Neural progenitor cell (in vitro differentiated cells): Measurements from ENCODE around the gene PRSS21. TPM values are rescaled to one million over a fixed set of nuclear protein-coding genes. Genes with fewer than 3 reads are reported as not detected.

ENCODE experiments used
- DNase-seq: peaks from one replicate; pipeline ENCODE4 v3.0.0-alpha.2; 2016; ENCODE audit warnings: low spot score
- H2AFZ ChIP-seq: fragments of 200-600 bp; sonication (generic); replicated peaks from 2 replicates; pipeline ENCODE4 v1.6.1; 2016; ENCODE audit warnings: antibody characterized with exemption
- H3F3A ChIP-seq: fragments of 200-600 bp; sonication (generic); 2 replicates; pipeline ENCODE4 v1.6.1; 2016; ENCODE audit warnings: antibody characterized with exemption, low read depth
- H3K27ac ChIP-seq: fragments of 200-600 bp; sonication (generic); 2 replicates; pipeline ENCODE4 v1.5.1; 2016; ENCODE audit warnings: mild to moderate bottlenecking
- H3K27me3 ChIP-seq: fragments of 200-600 bp; sonication (generic); 2 replicates; pipeline ENCODE4 v1.6.1; 2016; ENCODE audit warnings: mild to moderate bottlenecking, moderate library complexity
- H3K36me3 ChIP-seq: fragments of 200-600 bp; sonication (generic); 2 replicates; pipeline ENCODE4 v1.5.1; 2016
- H3K4me1 ChIP-seq: fragments of 200-600 bp; sonication (generic); 2 replicates; pipeline ENCODE4 v1.6.1; 2016; ENCODE audit warnings: mixed run types
- H3K4me2 ChIP-seq: fragments of 200-600 bp; sonication (generic); 2 replicates; pipeline ENCODE4 v1.6.1; 2016
- H3K4me3 ChIP-seq: fragments of 200-600 bp; sonication (generic); 2 replicates; pipeline ENCODE4 v1.5.1; 2016
- H3K79me2 ChIP-seq: fragments of 200-600 bp; sonication (generic); 2 replicates; pipeline ENCODE4 v1.6.1; 2016; ENCODE audit warnings: low read depth
- H3K9ac ChIP-seq: fragments of 200-600 bp; sonication (generic); 2 replicates; pipeline ENCODE4 v1.6.1; 2016
- H3K9me3 ChIP-seq: fragments of 200-600 bp; sonication (generic); 2 replicates; pipeline ENCODE4 v1.5.1; 2016; ENCODE audit warnings: low read depth
- H4K20me1 ChIP-seq: fragments of 200-600 bp; sonication (generic); 2 replicates; pipeline ENCODE4 v1.6.1; 2016; ENCODE audit warnings: low read depth
- H3K27ac Mint-ChIP-seq: 3 replicates; pipeline ENCODE4 v1.8.0; 2021; ENCODE audit warnings: mixed read lengths
- H3K27me3 Mint-ChIP-seq: 2 replicates; pipeline ENCODE4 v1.8.0; 2022; ENCODE audit warnings: low read depth, mild to moderate bottlenecking, inconsistent platforms, moderate library complexity, mixed read lengths; ENCODE audit not compliant: insufficient read depth
- H3K36me3 Mint-ChIP-seq: 3 replicates; pipeline ENCODE4 v1.8.0; 2021; ENCODE audit warnings: mixed read lengths
- H3K4me1 Mint-ChIP-seq: 3 replicates; pipeline ENCODE4 v1.8.0; 2021; ENCODE audit warnings: mixed read lengths
- H3K4me3 Mint-ChIP-seq: 3 replicates; pipeline ENCODE4 v1.8.0; 2021; ENCODE audit warnings: mild to moderate bottlenecking, moderate library complexity, mixed read lengths
- H3K9me3 Mint-ChIP-seq: 3 replicates; pipeline ENCODE4 v1.8.0; 2020; ENCODE audit warnings: mixed read lengths
- EZH2 ChIP-seq: fragments of 200-600 bp; sonication (generic); IDR thresholded peaks from 2 replicates; pipeline ENCODE4 v1.6.1; 2017; ENCODE audit warnings: antibody characterized with exemption, mild to moderate bottlenecking, moderate library complexity
- EZH2phosphoT487 ChIP-seq: fragments of 200-600 bp; sonication (generic); IDR thresholded peaks from 2 replicates; pipeline ENCODE4 v1.6.1; 2017; ENCODE audit warnings: antibody characterized with exemption
- total RNA-seq: library from RNA; depleted of rRNA; stranded (reverse); fragments of >200 nt; gene quantifications from 2 replicates; pipeline ENCODE4 v1.2.3, GENCODE V29; 2015; ENCODE audit warnings: low replicate concordance
- TF ChIP-seq, protein P1 (sequence below): fragments of 200-600 bp; sonication (generic); IDR thresholded peaks from 2 replicates; pipeline ENCODE4 v1.5.1; 2017; ENCODE audit warnings: antibody characterized with exemption, mild to moderate bottlenecking

Gene PRSS21
- total RNA-seq, 1 donor from 2014 or later: not detected

DNA sequence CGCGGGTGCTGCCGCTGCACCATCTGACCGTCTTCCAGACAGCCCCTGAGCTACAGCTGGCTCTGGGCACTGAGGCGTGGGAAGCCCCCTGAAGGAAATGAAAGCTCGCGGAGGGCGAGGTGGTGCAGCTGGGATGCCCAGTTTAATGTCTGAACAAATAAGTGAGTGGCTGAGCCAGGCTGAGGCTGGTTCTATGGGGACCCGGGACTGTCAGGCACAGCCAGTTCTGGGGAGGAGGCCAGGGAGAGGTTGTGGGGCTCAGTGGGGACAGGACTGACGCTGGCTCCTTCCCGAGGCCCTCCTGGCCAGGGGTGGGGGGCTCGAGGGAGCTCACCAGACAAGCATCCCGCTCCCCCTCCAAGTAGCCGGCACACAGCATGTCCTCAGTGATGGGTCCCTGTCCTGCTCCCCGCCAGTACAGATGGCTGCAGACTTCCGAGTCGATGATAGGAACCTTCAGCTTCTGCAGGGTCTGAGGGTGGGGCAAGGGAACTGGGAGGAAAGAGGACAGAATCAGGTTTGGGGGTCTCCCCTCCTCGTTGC is 36.6 kb downstream of the PRSS21 start:
- Histone ChIP-seq H3K27me3 (peaks cover 35% of the 10 kb centered on the region), H3K4me1 (no peaks in the 10 kb centered on the region), H3K4me2 (no peak overlapping the region), H3K27ac (no peak overlapping the region), H3K9me3 (peaks cover 4% of the 10 kb centered on the region), H2AFZ (no peak overlapping the region), H4K20me1 (no peaks in the 10 kb centered on the region), H3K79me2 (no peaks in the 10 kb centered on the region), H3K4me3 (no peak overlapping the region), H3F3A (no peaks in the 10 kb centered on the region), H3K36me3 (no peaks in the 10 kb centered on the region), H3K9ac (no peak overlapping the region)
- peaks cover 3% of the 10 kb centered on the region for H3K36me3 Mint-ChIP-seq
- no peak for DNase-seq
- peaks cover 28% of the 10 kb centered on the region for H3K27me3 Mint-ChIP-seq
- H3K4me3 Mint-ChIP-seq: no peak overlapping the region
- TF ChIP-seq, protein P1, sequence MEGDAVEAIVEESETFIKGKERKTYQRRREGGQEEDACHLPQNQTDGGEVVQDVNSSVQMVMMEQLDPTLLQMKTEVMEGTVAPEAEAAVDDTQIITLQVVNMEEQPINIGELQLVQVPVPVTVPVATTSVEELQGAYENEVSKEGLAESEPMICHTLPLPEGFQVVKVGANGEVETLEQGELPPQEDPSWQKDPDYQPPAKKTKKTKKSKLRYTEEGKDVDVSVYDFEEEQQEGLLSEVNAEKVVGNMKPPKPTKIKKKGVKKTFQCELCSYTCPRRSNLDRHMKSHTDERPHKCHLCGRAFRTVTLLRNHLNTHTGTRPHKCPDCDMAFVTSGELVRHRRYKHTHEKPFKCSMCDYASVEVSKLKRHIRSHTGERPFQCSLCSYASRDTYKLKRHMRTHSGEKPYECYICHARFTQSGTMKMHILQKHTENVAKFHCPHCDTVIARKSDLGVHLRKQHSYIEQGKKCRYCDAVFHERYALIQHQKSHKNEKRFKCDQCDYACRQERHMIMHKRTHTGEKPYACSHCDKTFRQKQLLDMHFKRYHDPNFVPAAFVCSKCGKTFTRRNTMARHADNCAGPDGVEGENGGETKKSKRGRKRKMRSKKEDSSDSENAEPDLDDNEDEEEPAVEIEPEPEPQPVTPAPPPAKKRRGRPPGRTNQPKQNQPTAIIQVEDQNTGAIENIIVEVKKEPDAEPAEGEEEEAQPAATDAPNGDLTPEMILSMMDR: no peak
- TF ChIP-seq EZH2phosphoT487 (no peak), EZH2 (no peak)
- H3K27ac Mint-ChIP-seq: no peak overlapping the region
- peaks cover 2% of the 10 kb centered on the region for H3K4me1 Mint-ChIP-seq
- peaks cover 12% of the 10 kb centered on the region for H3K9me3 Mint-ChIP-seq

DNA sequence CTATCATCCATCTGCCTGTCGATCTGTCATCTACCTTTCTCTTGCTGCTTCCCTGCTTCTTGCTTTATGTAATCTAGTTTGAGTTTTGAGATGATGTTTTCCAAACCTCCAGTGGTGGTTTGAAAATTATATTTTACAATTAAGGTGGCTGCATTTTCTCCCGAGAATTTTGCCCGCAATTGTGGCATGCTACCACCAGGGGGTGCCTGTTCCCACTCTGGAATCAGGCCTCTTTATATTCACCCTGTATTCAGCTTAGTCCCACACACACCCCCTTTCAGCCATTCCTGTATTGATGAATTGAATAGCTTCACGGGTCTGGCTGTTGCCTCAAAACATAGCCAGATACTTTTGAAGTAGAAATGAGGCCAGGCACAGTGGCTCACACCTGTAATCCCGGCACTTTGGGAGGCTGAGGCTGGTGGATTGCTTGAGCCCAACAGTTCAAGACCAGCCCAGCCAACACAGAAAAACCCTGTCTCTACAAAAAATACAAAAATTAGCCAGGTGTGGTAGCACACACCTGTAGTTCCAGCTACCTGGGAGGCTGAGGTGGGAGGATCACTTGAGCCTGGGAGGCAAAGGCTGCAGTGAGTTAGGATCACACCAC is 37.8 kb downstream of the PRSS21 start:
- Histone ChIP-seq H3K4me3 (no peak overlapping the region), H3K36me3 (no peaks in the 10 kb centered on the region), H3K9me3 (peaks cover 4% of the 10 kb centered on the region), H3K27me3 (peaks cover 42% of the 10 kb centered on the region), H2AFZ (no peak overlapping the region), H3K4me2 (no peak overlapping the region), H4K20me1 (no peaks in the 10 kb centered on the region), H3K79me2 (no peaks in the 10 kb centered on the region), H3F3A (no peaks in the 10 kb centered on the region), H3K27ac (no peak overlapping the region), H3K4me1 (no peaks in the 10 kb centered on the region), H3K9ac (no peak overlapping the region)
- DNase-seq: no peak
- Mint-ChIP-seq H3K27ac (no peak overlapping the region), H3K4me1 (peaks cover 2% of the 10 kb centered on the region), H3K9me3 (peaks cover 12% of the 10 kb centered on the region), H3K36me3 (peaks cover 3% of the 10 kb centered on the region), H3K27me3 (peaks cover 28% of the 10 kb centered on the region), H3K4me3 (no peak overlapping the region)
- TF ChIP-seq, protein P1: peak; percentile 61
- no peak for TF ChIP-seq EZH2

DNA sequence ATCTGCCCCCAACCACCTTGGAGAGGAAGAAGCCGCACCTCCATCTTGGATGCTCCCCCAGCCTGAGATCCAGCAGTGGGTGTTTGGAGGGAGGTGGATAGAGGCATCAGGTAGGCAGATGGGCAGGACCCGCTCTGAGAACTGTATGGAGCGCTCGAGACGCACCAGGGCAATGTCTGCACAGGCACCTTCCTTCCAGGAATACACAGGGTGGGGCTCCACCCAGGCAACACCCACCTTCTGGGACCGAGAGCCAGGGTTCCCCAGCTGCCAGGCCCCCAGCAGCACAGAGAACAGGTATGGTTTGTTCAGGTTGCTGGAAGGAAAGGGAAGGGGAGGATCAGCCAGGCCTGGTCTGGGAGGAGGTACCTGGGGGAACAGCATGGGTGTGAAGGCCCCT is 38.5 kb downstream of the PRSS21 start:
- H3K27ac ChIP-seq: no peak overlapping the region
- H2AFZ ChIP-seq: no peak overlapping the region
- H3K4me1 ChIP-seq: no peaks in the 10 kb centered on the region
- H4K20me1 ChIP-seq: no peaks in the 10 kb centered on the region
- Mint-ChIP-seq H3K4me3 (no peak overlapping the region), H3K27ac (no peak overlapping the region), H3K27me3 (peaks cover 33% of the 10 kb centered on the region), H3K9me3 (peaks cover 12% of the 10 kb centered on the region), H3K4me1 (peaks cover 2% of the 10 kb centered on the region), H3K36me3 (peaks cover 3% of the 10 kb centered on the region)
- H3K79me2 ChIP-seq: no peaks in the 10 kb centered on the region
- H3K27me3 ChIP-seq: peaks cover 49% of the 10 kb centered on the region
- no peak for DNase-seq
- H3K4me2 ChIP-seq: no peak overlapping the region
- peaks cover 4% of the 10 kb centered on the region for H3K9me3 ChIP-seq
- no peaks in the 10 kb centered on the region for H3F3A ChIP-seq
- H3K36me3 ChIP-seq: no peaks in the 10 kb centered on the region
- H3K4me3 ChIP-seq: no peak overlapping the region
- no peak for TF ChIP-seq EZH2phosphoT487
- no peak for TF ChIP-seq EZH2
- TF ChIP-seq, protein P1: no peak
- no peak overlapping the region for H3K9ac ChIP-seq
